IMR-90 (cell line): ENCODE measurements around the gene TRIP11. TPM values are rescaled to one million over a fixed set of nuclear protein-coding genes. Genes with fewer than 3 reads are reported as not detected.

Experiments
- ATAC-seq: fragments of 200-7000 bp; cut with Tn5 transposase; 2 replicates; pipeline ENCODE4 v1.9.1; 2020; ENCODE audit warnings: low read depth, mild to moderate bottlenecking, moderate library complexity
- BruUV-seq: library from RNA; stranded (reverse); fragments of 400-500 nt; replicated peaks from 2 replicates; lab custom pipeline; 2021; lab: Mats Ljungman, UMichigan
- CTCF ChIA-PET: fragments of 300-600 bp; formaldehyde crosslinking; extraction: SDS; loops from one replicate; lab custom pipeline; 2021; ENCODE audit warnings: antibody characterized with exemption; lab: Yijun Ruan, JAX
- POLR2A ChIA-PET: fragments of 300-600 bp; sonication (Branson Sonifier 250); formaldehyde crosslinking; loops from one replicate; lab custom pipeline; 2022; ENCODE audit warnings: antibody characterized with exemption; ENCODE audit not compliant: unreplicated experiment; lab: Charles Lee
- DNase-seq: peaks from one replicate; pipeline ENCODE4 v3.0.0; 2013
- H2AFZ ChIP-seq: replicated peaks from 2 replicates; pipeline ENCODE3; 2013; ENCODE audit warnings: low read length, mild to moderate bottlenecking; ENCODE audit not compliant: poor library complexity
- H2AK5ac ChIP-seq: 2 replicates; pipeline ENCODE4 v1.6.1; 2013; ENCODE audit warnings: low read depth, low read length, inconsistent platforms
- H2AK9ac ChIP-seq: replicated peaks from 2 replicates; pipeline ENCODE3; 2013; ENCODE audit warnings: mild to moderate bottlenecking, low read depth, low read length, moderate library complexity; ENCODE audit not compliant: poor library complexity
- H2BK120ac ChIP-seq: 2 replicates; pipeline ENCODE4 v1.6.1; 2013; ENCODE audit warnings: low read depth, low read length, inconsistent platforms
- H2BK15ac ChIP-seq: 3 replicates; pipeline ENCODE4 v1.6.1; 2013; ENCODE audit warnings: low read depth, low read length, inconsistent platforms
- H2BK20ac ChIP-seq: 2 replicates; pipeline ENCODE4 v1.6.1; 2013; ENCODE audit warnings: low read depth, mild to moderate bottlenecking, inconsistent platforms, low read length, moderate library complexity
- H2BK5ac ChIP-seq: 2 replicates; pipeline ENCODE4 v1.6.1; 2013; ENCODE audit warnings: mild to moderate bottlenecking, low read depth, low read length, inconsistent platforms; ENCODE audit not compliant: poor library complexity, severe bottlenecking
- H3K14ac ChIP-seq: replicated peaks from 2 replicates; pipeline ENCODE4 v1.6.1; 2013; ENCODE audit warnings: low read depth, low read length, inconsistent platforms
- H3K18ac ChIP-seq: 2 replicates; pipeline ENCODE4 v1.6.1; 2013; ENCODE audit warnings: low read depth, low read length, control low read depth
- H3K23ac ChIP-seq: 2 replicates; pipeline ENCODE4 v1.6.1; 2013; ENCODE audit warnings: low read depth, low read length, inconsistent platforms
- H3K27ac ChIP-seq: 2 replicates; pipeline ENCODE4 v1.5.1; 2013; ENCODE audit warnings: mild to moderate bottlenecking, control low read depth, low read length; ENCODE audit not compliant: insufficient read depth
- H3K27me3 ChIP-seq: 2 replicates; pipeline ENCODE4 v1.6.1; 2013; ENCODE audit warnings: low read length; ENCODE audit not compliant: control insufficient read depth, insufficient read depth
- H3K36me3 ChIP-seq: 2 replicates; pipeline ENCODE4 v1.6.1; 2013; ENCODE audit warnings: low read length, mixed read lengths; ENCODE audit not compliant: control insufficient read depth, insufficient read depth
- H3K4ac ChIP-seq: 2 replicates; pipeline ENCODE4 v1.6.1; 2013; ENCODE audit warnings: low read depth, low read length, inconsistent platforms
- H3K4me1 ChIP-seq: 2 replicates; pipeline ENCODE4 v1.6.1; 2013; ENCODE audit warnings: low read length, mixed read lengths; ENCODE audit not compliant: control insufficient read depth, insufficient read depth
- H3K4me2 ChIP-seq: 2 replicates; pipeline ENCODE4 v1.6.1; 2013; ENCODE audit warnings: low read depth, mild to moderate bottlenecking, control low read depth, low read length, moderate library complexity
- H3K4me3 ChIP-seq: 2 replicates; pipeline ENCODE4 v1.5.1; 2013; ENCODE audit warnings: low read depth, mild to moderate bottlenecking, control low read depth, low read length, moderate library complexity; ENCODE audit not compliant: insufficient read depth
- H3K56ac ChIP-seq: 2 replicates; pipeline ENCODE4 v1.6.1; 2013; ENCODE audit warnings: low read length, inconsistent platforms; ENCODE audit not compliant: insufficient read depth; ENCODE audit errors: extremely low read depth
- H3K79me1 ChIP-seq, 2 experiments: 2 replicates each; pipeline ENCODE4 v1.6.1; 2013; ENCODE audit warnings: low read length in 2 of 2, inconsistent platforms in 1 of 2, low read depth in 1 of 2
- H3K9ac ChIP-seq: 2 replicates; pipeline ENCODE4 v1.6.1; 2013; ENCODE audit warnings: low read depth, low read length, control low read depth
- H3K9me1 ChIP-seq: 2 replicates; pipeline ENCODE4 v1.6.1; 2013; ENCODE audit warnings: low read length, inconsistent platforms; ENCODE audit not compliant: insufficient read depth
- H3K9me3 ChIP-seq: 2 replicates; pipeline ENCODE4 v1.6.1; 2013; ENCODE audit warnings: low read length; ENCODE audit not compliant: control insufficient read depth, insufficient read depth
- H4K20me1 ChIP-seq: 2 replicates; pipeline ENCODE4 v1.6.1; 2013; ENCODE audit warnings: low read length, inconsistent platforms; ENCODE audit not compliant: insufficient read depth
- H4K5ac ChIP-seq: 2 replicates; pipeline ENCODE4 v1.6.1; 2013; ENCODE audit warnings: mild to moderate bottlenecking, low read depth, low read length, control low read depth
- H4K8ac ChIP-seq, 2 experiments: 2 replicates each; pipeline ENCODE4 v1.6.1; 2013; ENCODE audit warnings: low read depth in 2 of 2, low read length in 2 of 2, control low read depth in 1 of 2, inconsistent platforms in 1 of 2
- H4K91ac ChIP-seq: 2 replicates; pipeline ENCODE4 v1.6.1; 2013; ENCODE audit warnings: low read depth, low read length, inconsistent platforms; ENCODE audit not compliant: insufficient read depth
- CHD1 ChIP-seq: IDR thresholded peaks from 2 replicates; pipeline ENCODE4 v1.6.1; 2012; ENCODE audit warnings: low read depth, low read length, improper control_type of control experiment
- MAFK ChIP-seq: IDR thresholded peaks from 2 replicates; pipeline ENCODE4 v1.6.1; 2012; ENCODE audit warnings: low read depth, low read length, improper control_type of control experiment
- MAZ ChIP-seq: IDR thresholded peaks from 2 replicates; pipeline ENCODE4 v1.6.1; 2012; ENCODE audit warnings: low read depth, mild to moderate bottlenecking, low read length, improper control_type of control experiment, moderate library complexity, borderline replicate concordance
- RCOR1 ChIP-seq: IDR thresholded peaks from 2 replicates; pipeline ENCODE4 v1.6.1; 2012; ENCODE audit warnings: mild to moderate bottlenecking, low read length, improper control_type of control experiment; ENCODE audit not compliant: insufficient replicate concordance
- RFX5 ChIP-seq: IDR thresholded peaks from 2 replicates; pipeline ENCODE4 v1.8.0; 2012; ENCODE audit warnings: low read depth, mild to moderate bottlenecking, low read length, moderate library complexity
- SMC3 ChIP-seq: fragments of 150-350 bp; IDR thresholded peaks from 2 replicates; pipeline ENCODE4 v1.6.1; 2016; ENCODE audit warnings: low read depth, mild to moderate bottlenecking, antibody characterized with exemption, low read length, moderate library complexity
- USF2 ChIP-seq: fragments of 150-350 bp; IDR thresholded peaks from 2 replicates; pipeline ENCODE4 v1.6.1; 2017; ENCODE audit warnings: mild to moderate bottlenecking, antibody characterized with exemption, low read length, low read depth
- WGBS, 2 experiments: methylation state at CpG; one replicate each; pipeline versions ENCODE4 v1.1.5 to v1.1.7; 2013; ENCODE audit warnings: missing lambda C conversion rate in 2 of 2; ENCODE audit not compliant: insufficient read length in 1 of 2; ENCODE audit errors: extremely low coverage in 2 of 2; 5-methylcytosine and 5-hydroxymethylcytosine counted together
- dilution Hi-C: fragments of 300-500 bp; cut with HindIII; formaldehyde crosslinking; loops from one replicate; pipeline ENCODE4 v1.14.3; 2018; ENCODE audit warnings: low sequenced_read_pairs; ENCODE audit not compliant: unreplicated experiment
- in situ Hi-C: fragments of 300-500 bp; cut with MboI; formaldehyde crosslinking; loops from 3 replicates; pipeline ENCODE4 v1.14.3; 2019; ENCODE audit warnings: low sequenced_read_pairs, inconsistent platforms, mixed read lengths
- intact Hi-C: fragments of 100-400 bp; cut with micrococcal nuclease; formaldehyde crosslinking; loops from 2 replicates; pipeline ENCODE4 v1.10.0; 2022
- polyA plus RNA-seq, 3 experiments: library from polyadenylated mRNA; depleted of rRNA; stranded (reverse); fragments of >200 nt; gene quantifications; 2 replicates each; pipeline ENCODE4 v1.2.3, GENCODE V29; 2012; ENCODE audit warnings: low replicate concordance in 1 of 3
- total RNA-seq: library from RNA; depleted of rRNA; stranded (reverse); fragments of >200 nt; gene quantifications from 2 replicates; pipeline ENCODE4 v1.2.3, GENCODE V29; 2012

TRIP11 gene
- total and polyA plus RNA-seq, 2 of the 4 experiments (the other 2 are of a cell fraction): 6.8 to 83.5 TPM

GRCh38 chr14:91983588-91983987 lies 56.3 kb downstream of the TRIP11 start:
- POLR2A ChIA-PET: no interaction called here
- dilution Hi-C loops: no loop called here
- H3K4me1 ChIP-seq: peaks cover 4% of the 10 kb centered on the region; the same call in 1 of the 2 replicates

More at GRCh38 chr14:91983588-91983987, 56.3 kb downstream of the TRIP11 start:
- no peak overlapping the region for H4K91ac ChIP-seq
- H4K8ac ChIP-seq: no peak overlapping the region
- no peak overlapping the region for H4K5ac ChIP-seq
- no peak for ATAC-seq
- no peak overlapping the region for H3K23ac ChIP-seq
- no peaks in the 10 kb centered on the region for H3K27me3 ChIP-seq
- no peak for DNase-seq
- WGBS, 2 experiments: no CpG with 5 or more reads among the region's 4 CpGs
- H3K4me3 ChIP-seq: no peak overlapping the region
- no TSS peak for BruUV-seq
- H2BK120ac ChIP-seq: no peak overlapping the region
- peaks cover 9% of the 10 kb centered on the region for H3K36me3 ChIP-seq
- no peak overlapping the region for H3K18ac ChIP-seq
- no peak overlapping the region for H3K27ac ChIP-seq
- CTCF ChIA-PET: interaction anchor here (1.1 kb wide), 1 partner anchor 8 kb away, joined by 4 read pairs; no protein-coding TSS in a partner anchor
- H2BK15ac ChIP-seq: no peak overlapping the region
- H2AK5ac ChIP-seq: no peak overlapping the region
- no peaks in the 10 kb centered on the region for H4K20me1 ChIP-seq
- no peak overlapping the region for H2AFZ ChIP-seq
- no peak overlapping the region for H2BK20ac ChIP-seq
- TF ChIP-seq USF2 (no peak), SMC3 (no peak), RCOR1 (no peak), RFX5 (no peak), MAZ (no peak), MAFK (no peak), CHD1 (no peak)
- no peak overlapping the region for H3K14ac ChIP-seq
- 0 out of 2 replicates have a peak, but pooled peaks cover 3% of the 10 kb centered on the region for H3K9me1 ChIP-seq
- no peaks in the 10 kb centered on the region for H3K9me3 ChIP-seq
- H3K4me2 ChIP-seq: no peak overlapping the region
- no peak overlapping the region for H3K56ac ChIP-seq
- H3K9ac ChIP-seq: no peak overlapping the region
- in situ Hi-C loops (no loop called here), intact Hi-C loops (no loop called here)
- no peak overlapping the region for H2BK5ac ChIP-seq
- peaks cover 12 to 29% of the 10 kb centered on the region in 2 experiments for H3K79me1 ChIP-seq
- no peak overlapping the region for H3K4ac ChIP-seq
- no peak overlapping the region for H2AK9ac ChIP-seq
